A673 (cell line): ENCODE data around the gene ASIC3.

ENCODE experiments used
- EZH2 ChIP-seq: fragments of 200-600 bp; sonication (generic); IDR thresholded peaks from 2 replicates; pipeline ENCODE4 v1.6.1; 2017; ENCODE audit warnings: borderline replicate concordance, low read depth, mild to moderate bottlenecking, mixed read lengths, antibody characterized with exemption, low read length; ENCODE audit not compliant: poor library complexity, severe bottlenecking
- TF ChIP-seq, protein P1 (sequence below): fragments of 300-800, 200-600 bp; sonication (generic); conservative IDR thresholded peaks from 2 replicates; pipeline ENCODE4 v1.5.1; 2017; ENCODE audit warnings: low read depth, mild to moderate bottlenecking, antibody characterized with exemption, low read length, moderate library complexity, mixed read lengths

DNA sequence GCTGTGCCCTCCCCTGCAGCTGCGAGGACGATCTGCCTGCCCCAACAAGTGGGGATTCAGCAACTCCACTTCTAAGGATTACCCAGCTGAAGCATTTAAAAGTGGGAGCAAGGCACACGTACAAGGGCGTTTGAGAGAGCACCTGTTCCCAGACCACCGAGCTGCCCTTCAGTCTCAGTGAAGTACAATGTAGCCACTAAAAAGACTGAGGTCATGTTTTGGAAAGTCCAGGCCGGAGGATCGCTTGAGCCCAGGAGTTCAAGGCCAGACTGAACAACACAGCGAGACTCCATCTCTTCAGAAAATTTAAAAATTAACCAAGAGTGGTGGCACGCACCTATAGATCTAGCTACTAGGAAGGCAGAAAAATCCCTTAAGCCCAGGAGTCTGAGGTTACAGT is 42.8 kb upstream of the ASIC3 start:
- TF ChIP-seq, protein P1, sequence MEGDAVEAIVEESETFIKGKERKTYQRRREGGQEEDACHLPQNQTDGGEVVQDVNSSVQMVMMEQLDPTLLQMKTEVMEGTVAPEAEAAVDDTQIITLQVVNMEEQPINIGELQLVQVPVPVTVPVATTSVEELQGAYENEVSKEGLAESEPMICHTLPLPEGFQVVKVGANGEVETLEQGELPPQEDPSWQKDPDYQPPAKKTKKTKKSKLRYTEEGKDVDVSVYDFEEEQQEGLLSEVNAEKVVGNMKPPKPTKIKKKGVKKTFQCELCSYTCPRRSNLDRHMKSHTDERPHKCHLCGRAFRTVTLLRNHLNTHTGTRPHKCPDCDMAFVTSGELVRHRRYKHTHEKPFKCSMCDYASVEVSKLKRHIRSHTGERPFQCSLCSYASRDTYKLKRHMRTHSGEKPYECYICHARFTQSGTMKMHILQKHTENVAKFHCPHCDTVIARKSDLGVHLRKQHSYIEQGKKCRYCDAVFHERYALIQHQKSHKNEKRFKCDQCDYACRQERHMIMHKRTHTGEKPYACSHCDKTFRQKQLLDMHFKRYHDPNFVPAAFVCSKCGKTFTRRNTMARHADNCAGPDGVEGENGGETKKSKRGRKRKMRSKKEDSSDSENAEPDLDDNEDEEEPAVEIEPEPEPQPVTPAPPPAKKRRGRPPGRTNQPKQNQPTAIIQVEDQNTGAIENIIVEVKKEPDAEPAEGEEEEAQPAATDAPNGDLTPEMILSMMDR = no peak
- TF ChIP-seq EZH2 = no peak
